Measurements from ENCODE around the gene ATAD3B. TPM values are rescaled to one million over a fixed set of nuclear protein-coding genes. Genes with fewer than 3 reads are reported as not detected.
A peak's percentile ranks its signal among the peaks of the same experiment; 100 is the strongest.
"Not testable (repeated sequence)": the region's sequence is repeated elsewhere in the genome, so short reads cannot be mapped to it uniquely, and the experiment has no call there.

ATAD3B gene
- total RNA-seq, 4 donors from 2014 or later = 13.0 to 40.3 (median 17.1) TPM

DNA sequence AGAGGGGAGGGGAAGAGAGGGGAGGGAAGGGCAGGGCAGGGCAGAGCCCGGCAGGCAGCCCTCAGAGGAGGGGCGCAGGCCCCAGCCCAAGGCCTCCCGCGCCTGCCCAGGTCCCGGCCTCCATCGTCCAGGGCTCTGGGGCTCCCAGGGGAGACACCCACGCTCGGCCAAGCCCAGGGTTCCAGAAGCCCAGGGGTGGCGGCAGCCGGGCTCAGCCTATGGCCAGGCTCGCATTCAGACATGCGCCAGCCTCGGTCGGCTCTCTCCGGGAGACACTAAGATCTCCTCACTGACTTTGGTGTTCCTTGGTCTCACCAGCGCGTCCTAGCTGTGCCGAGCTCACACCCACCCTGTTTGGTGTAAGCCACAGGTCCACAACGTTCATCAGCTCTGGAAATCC lies 43.4 kb upstream of the ATAD3B start:
- 77 to 83% methylated on average over 18 to 19 of the region's 19 CpGs for WGBS, 2 donors
- intact Hi-C loops (cut with DNase I; ENCODE audit: low total_unique reads) = no loop called here
- no peak for TF ChIP-seq POLR2A (IDR thresholded peaks at IDR 0.05)
- TF ChIP-seq, protein P1, sequence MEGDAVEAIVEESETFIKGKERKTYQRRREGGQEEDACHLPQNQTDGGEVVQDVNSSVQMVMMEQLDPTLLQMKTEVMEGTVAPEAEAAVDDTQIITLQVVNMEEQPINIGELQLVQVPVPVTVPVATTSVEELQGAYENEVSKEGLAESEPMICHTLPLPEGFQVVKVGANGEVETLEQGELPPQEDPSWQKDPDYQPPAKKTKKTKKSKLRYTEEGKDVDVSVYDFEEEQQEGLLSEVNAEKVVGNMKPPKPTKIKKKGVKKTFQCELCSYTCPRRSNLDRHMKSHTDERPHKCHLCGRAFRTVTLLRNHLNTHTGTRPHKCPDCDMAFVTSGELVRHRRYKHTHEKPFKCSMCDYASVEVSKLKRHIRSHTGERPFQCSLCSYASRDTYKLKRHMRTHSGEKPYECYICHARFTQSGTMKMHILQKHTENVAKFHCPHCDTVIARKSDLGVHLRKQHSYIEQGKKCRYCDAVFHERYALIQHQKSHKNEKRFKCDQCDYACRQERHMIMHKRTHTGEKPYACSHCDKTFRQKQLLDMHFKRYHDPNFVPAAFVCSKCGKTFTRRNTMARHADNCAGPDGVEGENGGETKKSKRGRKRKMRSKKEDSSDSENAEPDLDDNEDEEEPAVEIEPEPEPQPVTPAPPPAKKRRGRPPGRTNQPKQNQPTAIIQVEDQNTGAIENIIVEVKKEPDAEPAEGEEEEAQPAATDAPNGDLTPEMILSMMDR (IDR thresholded peaks at IDR 0.05) = no peak
- H3K4me3 ChIP-seq (ENCODE audit: low read depth, poor library complexity, severe bottlenecking) = no peak overlapping the region
- DNase-seq (ENCODE audit: low spot score in 2 of 2) = no peak

GRCh38 chr1:1428967-1429366 lies 42.6 kb upstream of the ATAD3B start:
- 92 to 93% methylated on average over 6 of the region's 6 CpGs for WGBS, 2 donors
- intact Hi-C loops (cut with DNase I; ENCODE audit: low total_unique reads); DNase-seq (ENCODE audit: low spot score in 2 of 2); H3K4me3 ChIP-seq (ENCODE audit: low read depth, poor library complexity, severe bottlenecking): not testable (repeated sequence)

DNA sequence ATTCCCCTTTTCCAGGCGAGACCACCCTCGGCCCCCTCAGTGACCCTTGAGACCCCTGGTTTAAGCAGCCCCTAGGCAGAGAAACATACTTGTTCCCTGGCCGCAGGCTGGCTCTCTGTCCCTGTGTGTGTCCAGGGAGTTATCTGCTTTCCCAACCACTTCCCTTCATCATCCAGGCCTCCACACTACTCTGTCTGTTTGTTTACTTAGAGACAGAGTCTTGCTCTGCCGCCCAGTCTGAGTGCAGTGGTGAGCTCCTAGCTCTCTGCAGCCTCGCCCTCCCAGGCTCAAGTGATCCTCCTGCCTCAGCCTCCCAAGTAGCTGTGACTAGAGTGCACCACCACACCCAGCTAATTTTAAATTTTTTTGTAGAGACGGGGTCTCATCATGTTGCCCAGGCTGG lies 41.9 kb upstream of the ATAD3B start:
- no peak overlapping the region for H3K4me3 ChIP-seq (ENCODE audit: low read depth, poor library complexity, severe bottlenecking)
- DNase-seq (ENCODE audit: low spot score in 2 of 2) = no peak
- TF ChIP-seq, protein P1 (IDR thresholded peaks at IDR 0.05) = no peak
- no peak for TF ChIP-seq POLR2A (IDR thresholded peaks at IDR 0.05)
- WGBS, 2 donors = 71 to 74% methylated on average over 6 of the region's 6 CpGs
- intact Hi-C loops (cut with DNase I; ENCODE audit: low total_unique reads) = no loop called here

GRCh38 chr1:1430114-1430982 lies 41.2 kb upstream of the ATAD3B start:
- 49 to 64% methylated on average over 18 to 30 of the region's 35 CpGs for WGBS, 2 donors
- intact Hi-C loops (cut with DNase I; ENCODE audit: low total_unique reads) = no loop called here
- peak in 1 of 2 donors; percentile 87 for DNase-seq (ENCODE audit: low spot score in 2 of 2)
- TF ChIP-seq, protein P1 (IDR thresholded peaks at IDR 0.05) = no peak
- TF ChIP-seq POLR2A (IDR thresholded peaks at IDR 0.05) = no peak
- H3K4me3 ChIP-seq (ENCODE audit: low read depth, poor library complexity, severe bottlenecking) = no peak overlapping the region

- no peak overlapping the region for H3K4me3 ChIP-seq (ENCODE audit: low read depth, poor library complexity, severe bottlenecking)
- no peak for TF ChIP-seq POLR2A (IDR thresholded peaks at IDR 0.05)
- TF ChIP-seq, protein P1 (IDR thresholded peaks at IDR 0.05) = no peak
- intact Hi-C loops (cut with DNase I; ENCODE audit: low total_unique reads) = no loop called here
- DNase-seq (ENCODE audit: low spot score in 2 of 2) = no peak
- WGBS, 2 donors = 59 to 71% methylated on average over 14 to 16 of the region's 18 CpGs
These were observed 40.3 kb upstream of the ATAD3B start for GRCh38 chr1:1430992-1431844.

DNA sequence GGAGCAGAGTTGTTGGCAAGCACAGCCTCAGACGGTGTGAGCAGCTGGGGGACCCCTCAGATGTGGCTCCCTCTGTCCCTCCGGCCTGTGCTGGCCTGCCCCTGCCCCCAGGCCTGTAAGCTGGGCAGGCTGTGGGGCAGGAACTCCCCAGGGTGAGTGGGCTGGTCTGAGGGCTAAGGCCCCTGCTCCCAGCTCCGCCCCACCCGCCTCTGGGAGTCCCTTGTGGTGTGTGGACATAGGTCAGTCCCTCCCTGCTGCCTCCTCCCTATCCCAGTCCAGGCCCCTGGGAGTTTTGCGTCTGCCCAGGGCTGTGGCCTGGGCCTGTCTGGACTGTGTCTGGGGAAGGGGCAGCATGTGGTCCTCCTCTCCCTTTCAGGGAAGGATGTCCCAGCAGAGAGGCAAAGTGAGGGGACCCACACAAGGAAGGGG lies 39.7 kb upstream of the ATAD3B start:
- TF ChIP-seq POLR2A (IDR thresholded peaks at IDR 0.05) = no peak
- TF ChIP-seq, protein P1 (IDR thresholded peaks at IDR 0.05) = no peak
- peak in 1 of 2 donors; percentile 91 for DNase-seq (ENCODE audit: low spot score in 2 of 2)
- 20 to 74% methylated on average over 1 to 5 of the region's 5 CpGs for WGBS, 2 donors
- H3K4me3 ChIP-seq (ENCODE audit: low read depth, poor library complexity, severe bottlenecking) = no peak overlapping the region
- intact Hi-C loops (cut with DNase I; ENCODE audit: low total_unique reads) = no loop called here
